GM21367 (cell line): Measurements from ENCODE around the gene TMEM30A.

ENCODE experiments used
- ATAC-seq: cut with Tn5 transposase; IDR thresholded peaks from one replicate; pipeline ENCODE4 v1.9.1; 2021; ENCODE audit not compliant: unreplicated experiment

Gene TMEM30A

DNA sequence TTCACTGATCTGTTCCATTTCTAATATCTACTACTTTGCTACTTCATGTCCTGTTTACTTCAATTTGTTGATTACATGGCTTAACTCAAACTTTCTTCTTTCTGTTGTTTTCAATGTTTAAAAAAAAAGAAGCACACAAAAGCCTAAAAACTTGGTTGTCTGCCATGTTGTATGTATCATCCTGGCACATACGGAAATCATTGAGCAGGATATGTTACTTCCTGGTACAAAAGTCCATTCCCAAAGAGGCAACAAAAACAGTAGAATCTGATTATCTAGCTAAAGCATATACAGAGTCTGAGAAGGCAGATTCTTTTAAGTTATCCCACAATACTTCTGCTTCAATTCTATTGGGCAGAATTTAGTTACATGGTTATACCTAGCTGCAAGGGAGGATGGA is 64.2 kb downstream of the TMEM30A start:
- ATAC-seq = no peak

DNA sequence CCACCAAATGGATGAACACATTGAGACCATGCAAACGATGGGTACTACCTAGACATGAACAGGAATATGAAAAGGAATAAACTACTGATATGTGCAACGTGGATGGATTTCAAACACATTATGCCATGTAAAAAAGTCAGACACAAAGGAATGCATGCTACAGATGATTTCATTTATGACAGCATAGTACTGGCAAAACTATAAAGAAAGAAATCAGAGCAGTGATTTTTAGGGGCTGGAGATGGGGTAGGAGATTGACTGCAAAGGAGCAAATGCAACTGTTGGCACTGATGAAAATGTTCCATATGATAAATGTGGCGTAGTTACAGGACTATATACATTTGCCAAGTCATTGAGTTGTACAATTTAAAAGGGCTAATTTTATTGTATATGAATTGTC is 65.3 kb downstream of the TMEM30A start:
- ATAC-seq = no peak

DNA sequence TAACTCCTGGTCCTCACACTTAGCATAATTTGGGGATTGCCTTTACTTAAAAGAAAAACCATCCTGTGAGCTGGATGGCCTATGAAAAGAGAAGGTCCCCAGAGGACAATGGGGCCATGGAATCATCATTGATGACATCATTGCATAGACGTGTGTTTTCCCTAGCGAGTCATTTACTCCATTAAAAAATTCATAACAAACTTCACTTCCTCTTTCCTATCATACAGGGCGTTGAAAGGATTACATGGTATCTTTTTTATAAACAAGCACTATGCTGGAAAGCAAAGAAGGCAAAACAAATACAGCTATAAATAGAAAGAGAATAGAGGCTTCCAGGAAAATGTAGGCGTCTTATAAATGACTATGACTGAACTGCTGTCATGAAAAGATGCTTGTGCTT is 67.4 kb downstream of the TMEM30A start:
- no peak for ATAC-seq

DNA sequence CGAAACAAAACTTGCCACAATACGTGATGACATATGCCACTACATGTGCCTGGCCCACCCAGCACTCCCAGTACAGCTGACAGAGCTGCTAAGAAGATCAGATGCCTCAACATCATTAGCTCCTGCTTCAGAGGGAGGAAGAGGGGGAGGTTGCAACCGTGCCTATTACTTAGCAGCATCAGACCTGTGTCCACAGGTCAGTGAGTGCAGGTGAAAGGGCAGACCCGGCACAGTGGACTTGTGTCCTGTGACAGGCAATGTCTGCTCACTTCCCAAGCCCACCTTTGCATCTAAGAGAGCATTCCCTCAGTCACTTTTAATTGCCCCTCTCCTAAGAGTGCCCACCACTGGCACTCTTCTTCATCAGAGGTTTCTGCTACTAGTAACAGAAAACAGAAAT is 69.3 kb downstream of the TMEM30A start:
- ATAC-seq = no peak

DNA sequence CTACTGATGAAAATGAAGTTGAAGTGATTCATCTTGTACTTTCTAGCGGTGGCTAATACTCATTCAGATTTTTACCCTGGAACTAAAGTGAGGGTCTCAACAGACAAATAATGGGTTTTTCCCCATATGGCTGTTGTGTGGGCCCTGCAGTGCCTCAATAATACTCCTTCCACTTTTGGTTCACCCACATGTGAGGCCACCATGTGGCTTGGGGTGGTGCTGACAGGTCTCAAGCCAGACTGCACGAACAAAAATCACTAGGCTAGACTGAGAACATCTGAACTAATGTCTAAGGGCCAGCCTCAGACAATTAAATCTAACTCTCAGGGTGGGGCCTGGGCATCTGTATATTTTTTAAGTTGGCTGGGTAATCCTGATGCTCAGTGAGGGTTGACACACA is 70.9 kb downstream of the TMEM30A start:
- peak; percentile 70 for ATAC-seq

DNA sequence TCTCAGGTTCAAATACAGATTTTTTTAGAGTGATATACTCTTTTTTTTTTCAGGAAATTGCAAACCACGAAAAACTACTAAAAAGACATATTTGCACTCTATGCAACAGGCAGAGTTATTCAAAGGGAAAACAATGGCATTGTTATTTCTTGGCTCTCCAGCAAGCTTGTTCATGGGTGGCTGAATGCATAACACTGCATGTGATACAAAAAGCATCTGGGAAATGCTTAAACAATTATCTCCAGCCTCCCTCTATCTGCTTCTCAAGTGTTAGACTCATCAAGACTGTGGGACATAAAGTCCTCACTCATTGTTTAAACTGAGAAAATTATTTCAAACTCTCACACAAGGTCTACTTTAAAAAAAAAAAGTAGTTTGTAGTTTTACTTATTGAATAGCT is 71.5 kb downstream of the TMEM30A start:
- no peak for ATAC-seq

DNA sequence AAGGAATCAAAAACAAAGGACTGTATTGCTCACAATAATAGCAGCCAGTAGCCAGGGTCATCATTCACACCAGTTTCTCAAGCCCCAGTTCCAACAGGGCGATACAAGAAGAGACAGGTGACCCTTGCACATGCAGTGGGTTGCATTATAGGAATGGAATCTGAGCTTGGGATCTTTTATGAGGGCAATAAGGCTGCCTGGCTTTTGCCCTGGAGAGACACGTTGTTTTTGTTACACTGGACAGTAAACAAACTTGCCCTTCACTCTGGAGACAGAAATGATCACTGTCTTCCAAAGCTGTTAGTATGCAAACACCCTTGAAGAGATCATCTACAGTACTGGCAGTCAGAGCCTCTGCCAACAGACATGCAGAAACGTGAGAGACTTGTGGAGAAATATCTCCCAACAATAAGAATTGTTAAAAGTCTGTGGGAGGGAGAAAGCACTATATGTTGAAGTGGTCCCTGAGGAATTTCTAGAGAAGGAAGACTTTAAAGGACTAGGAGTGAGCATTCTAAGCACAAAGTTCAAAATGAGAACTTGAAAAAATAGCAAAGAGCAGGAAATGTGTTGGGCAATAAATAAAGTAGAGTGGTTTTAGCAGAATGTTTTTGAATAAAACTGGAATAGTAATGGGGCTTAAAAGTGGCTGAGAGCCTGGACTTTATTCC is 72.5 kb downstream of the TMEM30A start:
- no peak for ATAC-seq

DNA sequence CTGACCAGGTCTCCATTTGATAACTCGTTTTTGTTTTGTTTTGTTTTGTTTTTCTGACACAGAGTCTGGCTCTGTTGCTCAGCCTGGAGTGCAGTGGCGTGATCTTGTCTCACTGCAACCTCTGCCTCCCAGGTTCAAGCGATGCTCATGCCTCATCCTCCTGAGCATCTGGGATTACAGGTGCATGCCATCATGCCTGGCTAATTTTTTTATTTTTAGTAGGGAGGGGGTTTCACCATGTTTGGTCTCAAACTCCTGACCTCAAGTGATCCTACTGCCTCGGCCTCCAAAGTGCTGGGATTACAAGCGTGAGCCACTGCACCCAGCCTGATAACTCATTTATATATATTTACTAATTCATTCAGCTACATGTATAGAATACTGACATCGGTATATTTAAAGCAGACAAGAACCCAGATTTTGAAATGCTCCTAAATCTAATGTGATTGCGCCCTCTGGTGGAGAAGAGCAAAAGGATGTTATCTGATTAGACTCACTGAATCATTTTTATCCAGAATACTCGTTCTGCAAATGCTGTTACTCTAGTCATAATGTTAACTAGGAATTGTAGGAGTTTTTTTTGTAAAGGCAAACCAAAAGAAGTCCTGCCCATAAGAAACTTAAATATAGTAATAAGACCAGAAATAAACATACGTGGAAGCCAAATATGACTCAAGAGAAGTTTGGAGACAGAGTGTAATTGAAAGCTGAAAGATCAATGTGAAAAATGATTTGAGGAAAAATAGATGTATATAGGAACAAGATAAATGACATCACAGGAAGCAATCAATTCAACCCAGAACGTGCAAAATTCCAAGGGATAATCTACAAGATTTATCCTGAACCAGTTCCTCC is 73.5 kb downstream of the TMEM30A start:
- no peak for ATAC-seq

DNA sequence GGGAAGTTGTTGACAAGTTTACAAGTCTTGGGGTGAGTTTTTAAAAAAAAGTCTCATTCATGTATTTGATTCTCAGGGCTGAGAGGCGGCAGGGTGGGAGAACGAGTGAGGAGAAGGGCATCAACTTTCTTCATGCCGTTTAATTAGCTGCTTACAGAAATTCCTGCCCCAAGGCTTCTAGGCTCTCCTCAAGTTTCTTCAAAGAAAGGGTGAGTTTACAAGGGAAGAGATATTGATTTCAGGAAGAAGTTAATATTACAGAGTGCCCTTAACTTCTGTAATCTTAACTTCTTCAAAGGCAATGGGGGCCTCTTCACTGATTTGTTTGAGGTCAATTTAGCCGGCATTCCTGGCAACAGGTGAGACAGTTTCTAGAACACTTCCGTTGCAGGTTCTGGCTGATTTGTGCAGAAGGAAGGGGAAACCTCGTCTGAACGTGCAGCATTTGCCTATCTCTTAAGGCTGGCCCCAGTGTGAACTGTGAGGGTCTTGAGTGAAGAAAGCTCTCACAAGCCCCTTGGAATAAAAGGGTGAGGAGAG is 75.3 kb downstream of the TMEM30A start:
- ATAC-seq = no peak

DNA sequence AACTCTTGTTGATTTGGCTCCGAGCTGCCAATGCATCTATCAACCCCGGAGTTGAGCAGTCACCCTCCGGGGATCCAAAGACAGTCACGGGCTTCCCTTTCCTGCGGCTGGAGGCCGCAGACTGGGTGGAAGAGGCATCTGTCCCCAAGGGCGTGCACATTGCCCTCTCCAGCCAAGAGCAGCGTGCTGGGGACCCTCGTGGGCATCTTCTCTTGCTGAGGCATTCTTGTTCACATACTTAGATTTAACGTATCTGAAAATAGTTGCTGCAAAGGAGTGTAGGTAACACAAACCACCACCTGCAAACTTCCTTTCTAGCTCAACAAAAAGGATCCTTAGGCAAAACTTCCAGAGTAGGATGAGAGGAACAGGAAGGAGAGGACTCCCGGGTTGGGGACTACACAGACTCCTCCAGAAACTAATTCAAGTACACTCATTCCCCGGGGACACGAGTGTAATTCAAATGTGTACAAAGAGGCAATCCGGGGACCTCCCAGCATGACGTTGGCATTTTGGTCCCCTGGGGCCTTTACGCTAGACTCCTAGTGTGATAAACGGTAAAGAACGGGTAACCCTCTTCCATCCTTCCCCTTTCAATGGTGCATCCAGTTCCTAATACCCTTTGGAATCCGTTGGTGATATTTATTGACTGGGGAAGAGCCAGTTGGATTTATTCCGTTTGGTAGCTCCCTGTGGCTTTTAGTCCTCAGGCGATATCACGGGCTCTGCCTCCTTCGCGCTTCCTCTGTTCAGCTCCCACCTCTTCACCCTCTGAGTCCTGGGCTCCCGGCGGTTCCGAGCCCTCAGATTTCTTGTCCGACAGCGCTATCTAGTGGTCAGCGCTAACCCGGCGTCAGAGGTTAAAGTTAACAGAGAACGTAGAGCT is 76.1 kb downstream of the TMEM30A start:
- ATAC-seq = peak; percentile 76

DNA sequence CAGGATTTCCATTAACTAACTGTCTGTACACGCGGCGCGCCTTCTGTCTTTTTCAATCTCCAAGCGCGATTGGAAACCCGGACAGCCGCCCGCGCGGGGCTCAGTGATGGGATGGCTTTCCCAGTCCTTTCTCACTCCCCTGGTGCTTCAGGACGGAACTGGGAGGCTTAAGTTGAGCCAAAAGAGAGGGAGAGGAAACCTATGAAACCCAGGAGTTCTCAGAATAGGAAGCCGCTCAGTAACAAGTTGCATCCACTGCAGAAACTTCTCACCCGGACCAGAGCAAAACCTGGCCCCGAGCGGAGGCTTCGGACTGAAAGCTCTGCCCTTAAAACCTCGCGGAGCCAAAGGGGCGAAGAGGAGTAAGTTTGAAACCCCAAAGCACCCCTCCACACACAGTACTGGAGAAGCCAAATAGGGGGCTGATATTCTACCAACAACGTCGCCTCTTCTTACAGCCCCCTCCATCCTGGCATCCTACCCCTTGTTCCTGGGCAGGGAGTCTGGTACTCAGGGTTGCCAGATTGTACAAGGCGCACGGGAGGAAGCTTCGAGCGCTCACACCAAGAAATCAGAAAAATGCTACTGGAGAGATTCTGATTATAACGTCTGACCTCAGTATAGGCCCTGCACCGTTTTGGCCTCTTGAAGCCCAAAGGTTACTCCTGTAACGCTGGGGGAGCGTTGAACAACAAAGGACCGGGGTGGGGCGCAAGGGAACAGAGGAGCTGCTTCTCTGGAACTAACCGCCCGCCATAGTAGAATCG is 77.8 kb downstream of the TMEM30A start:
- no peak for ATAC-seq

DNA sequence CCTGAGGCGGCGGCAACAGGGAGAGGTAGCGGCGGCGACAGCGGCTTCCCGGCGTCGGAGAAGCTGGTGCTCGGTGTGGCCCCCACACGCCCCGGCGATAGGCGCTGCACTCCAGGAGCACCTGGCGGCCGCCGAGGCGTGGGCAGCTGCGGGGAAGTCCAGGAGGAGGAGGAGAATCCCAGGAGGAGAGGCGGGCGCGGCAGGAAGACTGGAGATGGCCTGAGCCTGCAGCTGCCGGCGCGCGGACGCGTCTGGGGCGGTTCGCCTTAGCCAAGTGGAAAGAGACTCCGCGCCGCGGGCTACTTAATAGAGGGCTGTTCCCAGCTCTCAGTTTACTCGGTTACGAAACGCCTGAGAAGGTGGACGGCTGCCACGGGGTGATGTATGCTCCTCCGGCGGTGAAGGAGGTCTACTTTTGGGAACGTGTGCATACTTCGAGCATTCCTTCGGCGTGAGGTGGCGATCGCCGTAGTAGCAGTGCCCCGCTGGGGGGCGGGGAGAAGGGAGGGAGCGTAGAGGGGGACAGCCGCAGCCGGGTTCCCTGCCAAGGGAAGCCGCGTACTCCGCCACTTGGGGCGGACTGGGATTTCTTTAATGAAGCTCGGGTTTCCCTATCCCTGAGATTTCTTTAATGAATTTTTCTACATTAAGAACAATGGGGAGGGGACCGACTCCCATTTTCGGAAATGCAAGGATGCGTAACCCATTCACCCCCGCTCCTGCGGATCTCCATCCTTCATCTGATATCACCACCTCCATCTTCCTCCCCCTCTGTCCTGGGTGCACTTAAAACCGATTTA is 78.6 kb downstream of the TMEM30A start, which contains the start of gene COL12A1:
TSS of gene COL12A1 (minus strand) at position 278 of the 800 bp plus-strand sequence. CDS start 3,261 bp downstream, outside the sequence.
- ATAC-seq = no peak

DNA sequence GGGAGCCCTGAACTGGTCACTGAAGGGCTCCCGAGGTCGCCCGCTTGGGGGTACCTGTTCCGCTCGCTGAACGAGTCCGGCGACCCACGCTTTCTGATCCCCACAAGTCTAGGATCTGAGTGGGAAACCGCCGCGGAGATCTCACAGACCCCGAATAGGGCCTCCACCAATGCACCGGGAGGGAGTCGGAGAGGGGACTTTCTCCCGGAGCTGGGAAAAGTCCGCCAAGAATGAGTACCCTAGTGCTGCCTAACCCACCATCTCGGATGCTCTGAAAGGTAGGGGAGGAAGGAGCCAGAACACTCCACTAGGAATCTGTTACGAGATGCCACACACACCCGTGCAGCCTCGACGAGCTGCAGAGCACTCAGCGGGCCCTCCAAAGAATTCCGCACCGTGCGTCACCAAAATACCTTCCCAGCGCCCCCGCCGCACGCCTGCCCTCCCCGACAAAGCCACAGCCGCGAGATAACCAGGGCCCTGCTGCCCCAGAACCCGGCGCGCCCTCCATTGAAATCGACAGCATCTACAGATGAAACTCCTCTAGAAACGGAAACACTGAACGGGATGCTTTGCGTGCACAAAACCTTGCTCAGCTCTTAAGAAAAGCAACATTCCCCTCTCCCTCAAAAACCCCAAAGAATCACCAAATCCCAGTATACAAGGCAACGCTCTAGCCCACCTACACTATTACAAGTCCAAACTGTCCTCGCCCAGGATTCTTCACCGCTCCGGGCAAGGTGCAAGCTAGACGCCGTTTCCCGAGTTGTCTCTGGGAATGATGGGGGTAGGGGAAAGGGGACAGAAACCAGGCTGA is 79.4 kb downstream of the TMEM30A start:
- no peak for ATAC-seq

DNA sequence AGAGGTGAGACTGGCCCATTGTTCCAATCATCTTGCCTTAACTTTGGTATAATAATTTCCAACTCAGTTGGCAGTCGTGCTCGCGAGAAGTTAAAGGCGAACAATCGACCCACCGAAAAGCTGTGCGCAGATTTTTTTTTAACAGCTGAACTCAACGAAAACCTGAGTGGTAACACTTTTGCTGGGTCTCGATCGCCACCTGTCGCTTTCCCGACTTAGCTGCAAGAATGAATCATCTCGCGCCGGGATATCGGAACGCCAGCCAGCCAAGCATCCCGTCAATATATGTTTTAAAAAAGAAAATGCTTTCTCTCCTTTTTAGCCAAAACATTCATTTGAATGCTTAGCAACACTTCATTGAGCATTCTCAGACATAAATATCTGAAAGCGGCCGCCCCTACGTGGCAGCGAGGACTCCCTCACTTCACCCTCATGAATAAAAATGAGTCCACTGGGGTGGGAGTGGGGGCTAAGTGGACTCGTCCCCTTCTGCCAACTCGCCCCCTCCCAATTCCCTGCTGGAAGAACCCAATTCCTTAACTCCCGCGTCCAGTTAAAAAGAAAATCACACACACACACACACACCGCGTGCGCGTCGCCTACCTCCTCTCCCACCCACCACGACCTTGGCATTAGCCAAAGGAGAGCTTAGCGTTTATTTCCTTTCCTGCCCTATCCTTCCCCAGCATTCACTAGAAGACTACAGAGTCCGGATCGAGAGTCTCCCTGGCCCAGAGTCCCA is 80.2 kb downstream of the TMEM30A start:
- no peak for ATAC-seq

DNA sequence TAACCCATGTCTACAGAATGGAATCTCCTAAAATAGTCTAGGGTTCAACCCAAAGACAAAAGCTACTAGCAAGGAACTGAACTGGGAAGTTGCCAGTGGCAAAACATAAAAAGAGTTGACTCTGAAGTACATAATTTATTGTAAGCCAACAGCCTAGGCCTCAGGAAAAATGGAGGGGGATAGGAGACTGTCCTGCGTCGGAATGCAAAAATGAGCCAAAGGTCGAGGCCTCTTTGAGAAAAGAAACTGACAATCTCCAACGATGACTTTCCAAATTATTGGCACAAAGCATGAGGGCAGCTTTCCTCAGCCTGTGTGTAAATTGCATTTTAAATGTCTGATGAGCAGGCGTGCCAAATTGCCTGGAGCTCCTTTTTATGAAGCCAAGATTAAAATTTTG is 80.9 kb downstream of the TMEM30A start:
- ATAC-seq = no peak
